ENCODE results near the gene COL6A3.

DNA sequence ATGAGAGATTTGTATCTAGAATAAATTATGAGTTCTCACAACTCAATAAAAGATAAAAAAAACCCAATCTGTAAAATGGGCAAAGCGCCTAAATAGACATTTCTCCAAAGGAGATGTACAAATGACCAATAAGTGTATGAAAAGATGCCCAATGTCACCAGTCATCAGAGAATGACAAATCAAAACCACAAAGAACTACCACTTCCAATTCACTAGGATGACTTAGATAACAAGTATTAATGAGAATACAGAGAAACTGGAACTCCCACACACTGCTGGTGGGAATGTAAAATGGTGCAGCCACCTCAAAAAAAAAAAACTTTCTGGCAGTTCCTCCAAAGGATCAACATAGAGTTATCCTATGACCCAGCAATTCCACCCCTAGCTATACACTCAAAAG lies 17.4 kb upstream of the COL6A3 start:
- TF ChIP-seq, protein P1, sequence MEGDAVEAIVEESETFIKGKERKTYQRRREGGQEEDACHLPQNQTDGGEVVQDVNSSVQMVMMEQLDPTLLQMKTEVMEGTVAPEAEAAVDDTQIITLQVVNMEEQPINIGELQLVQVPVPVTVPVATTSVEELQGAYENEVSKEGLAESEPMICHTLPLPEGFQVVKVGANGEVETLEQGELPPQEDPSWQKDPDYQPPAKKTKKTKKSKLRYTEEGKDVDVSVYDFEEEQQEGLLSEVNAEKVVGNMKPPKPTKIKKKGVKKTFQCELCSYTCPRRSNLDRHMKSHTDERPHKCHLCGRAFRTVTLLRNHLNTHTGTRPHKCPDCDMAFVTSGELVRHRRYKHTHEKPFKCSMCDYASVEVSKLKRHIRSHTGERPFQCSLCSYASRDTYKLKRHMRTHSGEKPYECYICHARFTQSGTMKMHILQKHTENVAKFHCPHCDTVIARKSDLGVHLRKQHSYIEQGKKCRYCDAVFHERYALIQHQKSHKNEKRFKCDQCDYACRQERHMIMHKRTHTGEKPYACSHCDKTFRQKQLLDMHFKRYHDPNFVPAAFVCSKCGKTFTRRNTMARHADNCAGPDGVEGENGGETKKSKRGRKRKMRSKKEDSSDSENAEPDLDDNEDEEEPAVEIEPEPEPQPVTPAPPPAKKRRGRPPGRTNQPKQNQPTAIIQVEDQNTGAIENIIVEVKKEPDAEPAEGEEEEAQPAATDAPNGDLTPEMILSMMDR (IDR thresholded peaks at IDR 0.05) = no peak
- no peak for TF ChIP-seq POLR2A (IDR thresholded peaks at IDR 0.05)

Measured in right lobe of liver (tissue), 4 donors.